COLO829 (cell line): Measurements from ENCODE around the gene CD151.
A peak's percentile ranks its signal among the peaks of the same experiment; 100 is the strongest.

Source experiments
- DNase-seq: peaks from one replicate; pipeline ENCODE4 v3.0.0; 2012; ENCODE audit warnings: low spot score

The CD151 gene

GRCh38 chr11:815675-816432, 16.9 kb upstream of the CD151 start:
- no peak for DNase-seq

DNA sequence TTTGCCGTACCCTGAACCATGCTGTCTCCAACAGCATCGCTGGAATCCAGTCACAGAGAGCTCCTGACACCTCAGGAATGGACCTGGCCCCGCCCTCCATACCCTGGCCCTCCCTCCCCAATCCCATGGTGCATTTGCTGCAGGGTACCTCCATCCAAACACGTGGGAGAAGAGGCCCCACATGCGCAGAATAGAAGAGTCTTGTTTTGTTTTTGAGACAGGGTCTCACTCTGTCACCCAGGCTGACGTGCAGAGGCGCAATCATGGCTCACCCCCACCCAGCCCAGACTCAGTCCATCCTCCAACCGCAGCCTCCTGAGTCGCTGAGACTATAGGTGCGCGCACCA, 16.3 kb upstream of the CD151 start:
- no peak for DNase-seq

DNA sequence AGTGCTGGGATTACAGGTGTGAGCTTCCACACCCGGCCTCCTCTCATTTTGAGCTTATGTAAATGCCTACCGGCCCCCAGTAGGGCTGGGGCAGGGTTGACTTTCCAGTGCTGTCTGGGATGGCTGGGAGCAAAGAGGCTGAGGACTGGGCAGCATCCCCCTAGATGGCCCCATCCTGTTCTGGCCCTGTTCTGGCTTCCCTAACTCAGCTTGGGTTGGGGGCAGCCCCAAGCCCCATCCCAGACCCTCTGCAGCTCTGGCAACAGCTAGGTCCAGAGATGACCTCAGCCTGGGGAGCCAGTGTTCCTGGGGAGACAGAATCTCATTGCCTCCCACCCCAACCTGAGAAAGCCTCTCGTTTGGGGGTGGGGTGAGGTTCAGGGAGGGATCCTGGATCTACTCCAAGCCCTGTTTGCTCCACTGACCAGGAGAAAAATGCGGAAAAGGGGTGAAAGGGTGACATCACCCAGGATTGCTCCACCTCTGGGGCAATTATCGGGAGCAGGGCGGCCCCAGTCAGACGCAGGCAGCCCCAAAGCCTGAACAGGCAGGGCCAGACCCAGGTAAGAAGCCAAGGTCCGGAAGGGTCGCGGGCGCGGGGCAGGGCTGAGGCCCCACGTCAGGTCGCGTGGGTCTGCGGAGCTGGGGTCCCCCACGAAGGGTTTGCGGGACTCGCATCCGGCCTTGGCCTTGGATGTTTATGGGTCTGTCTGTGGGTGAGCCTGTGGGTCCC, 14.2 kb upstream of the CD151 start, which contains the start of gene PNPLA2:
PNPLA2 (plus strand) TSS at position 519 of the 733 bp plus-strand sequence. CDS start 805 bp downstream, outside the sequence.
- no peak for DNase-seq

DNA sequence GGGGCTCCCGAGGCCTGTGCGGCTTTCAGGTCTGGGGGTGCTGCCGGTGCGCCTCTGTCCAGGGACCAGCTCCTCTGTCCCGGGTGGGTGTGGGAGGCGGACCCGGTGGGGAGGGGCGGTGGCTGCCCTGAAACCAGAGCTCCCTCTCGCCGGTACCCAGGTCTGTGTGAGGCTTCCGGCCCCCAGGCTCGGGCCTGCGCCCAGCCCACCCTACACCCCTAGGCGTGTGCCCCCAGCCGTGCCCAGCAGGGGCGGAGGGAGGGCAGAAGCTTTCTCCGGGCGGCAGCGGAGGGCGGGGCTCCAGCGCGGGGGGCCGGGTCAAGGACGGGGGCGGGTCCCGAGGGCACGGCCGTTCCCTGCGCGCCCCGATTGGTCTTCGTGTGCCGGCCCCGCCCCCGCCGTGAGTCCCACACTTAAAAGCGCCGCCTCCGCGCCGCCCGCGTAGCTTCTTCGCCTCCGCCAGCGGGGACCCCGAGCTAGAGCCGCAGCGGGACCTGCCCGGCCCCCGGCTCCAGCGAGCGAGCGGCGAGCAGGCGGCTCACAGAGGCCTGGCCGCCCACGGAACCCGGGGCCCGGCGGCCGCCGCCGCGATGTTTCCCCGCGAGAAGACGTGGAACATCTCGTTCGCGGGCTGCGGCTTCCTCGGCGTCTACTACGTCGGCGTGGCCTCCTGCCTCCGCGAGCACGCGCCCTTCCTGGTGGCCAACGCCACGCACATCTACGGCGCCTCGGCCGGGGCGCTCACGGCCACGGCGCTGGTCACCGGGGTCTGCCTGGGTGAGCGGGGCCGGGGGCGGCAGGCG, 13.4 kb upstream of the CD151 start:
- DNase-seq, result peak; percentile 85

DNA sequence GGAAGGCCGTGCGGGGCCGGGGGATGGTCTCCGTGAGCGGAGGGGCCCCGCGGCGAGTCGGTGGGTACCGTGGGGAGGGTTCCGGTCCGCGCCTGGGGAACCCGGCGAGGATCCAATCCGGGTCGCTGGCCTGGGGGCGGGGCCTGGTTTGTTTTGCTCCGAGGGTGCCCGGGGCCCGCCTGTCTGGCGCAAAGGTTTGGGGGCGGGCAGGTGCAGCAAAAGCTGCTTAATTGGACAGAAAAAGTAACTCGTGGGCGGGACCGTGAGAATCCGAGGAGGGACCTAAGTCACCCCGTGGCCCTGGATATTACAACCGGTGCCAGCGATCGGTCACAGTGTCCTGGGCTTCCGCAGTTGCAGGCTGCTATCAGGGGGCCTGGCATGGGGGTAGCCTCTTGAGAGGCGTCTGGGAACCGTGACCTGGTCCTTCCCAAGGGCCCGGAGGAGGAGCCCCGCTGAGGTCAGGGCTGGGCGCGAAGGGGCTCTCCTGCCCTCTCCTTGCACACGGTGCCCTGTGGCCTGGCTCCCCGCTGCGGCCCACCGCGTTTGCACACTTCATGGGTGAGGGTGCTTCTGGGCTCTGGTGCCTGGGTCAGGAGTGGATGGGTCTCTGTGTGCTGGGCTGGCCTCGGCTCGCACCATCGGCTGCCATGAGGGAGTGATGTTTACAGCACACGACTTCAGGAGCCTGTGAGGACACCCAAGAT, 12.7 kb upstream of the CD151 start:
- peak; percentile 63 for DNase-seq

GRCh38 chr11:820655-821511, 11.9 kb upstream of the CD151 start:
- no peak for DNase-seq

DNA sequence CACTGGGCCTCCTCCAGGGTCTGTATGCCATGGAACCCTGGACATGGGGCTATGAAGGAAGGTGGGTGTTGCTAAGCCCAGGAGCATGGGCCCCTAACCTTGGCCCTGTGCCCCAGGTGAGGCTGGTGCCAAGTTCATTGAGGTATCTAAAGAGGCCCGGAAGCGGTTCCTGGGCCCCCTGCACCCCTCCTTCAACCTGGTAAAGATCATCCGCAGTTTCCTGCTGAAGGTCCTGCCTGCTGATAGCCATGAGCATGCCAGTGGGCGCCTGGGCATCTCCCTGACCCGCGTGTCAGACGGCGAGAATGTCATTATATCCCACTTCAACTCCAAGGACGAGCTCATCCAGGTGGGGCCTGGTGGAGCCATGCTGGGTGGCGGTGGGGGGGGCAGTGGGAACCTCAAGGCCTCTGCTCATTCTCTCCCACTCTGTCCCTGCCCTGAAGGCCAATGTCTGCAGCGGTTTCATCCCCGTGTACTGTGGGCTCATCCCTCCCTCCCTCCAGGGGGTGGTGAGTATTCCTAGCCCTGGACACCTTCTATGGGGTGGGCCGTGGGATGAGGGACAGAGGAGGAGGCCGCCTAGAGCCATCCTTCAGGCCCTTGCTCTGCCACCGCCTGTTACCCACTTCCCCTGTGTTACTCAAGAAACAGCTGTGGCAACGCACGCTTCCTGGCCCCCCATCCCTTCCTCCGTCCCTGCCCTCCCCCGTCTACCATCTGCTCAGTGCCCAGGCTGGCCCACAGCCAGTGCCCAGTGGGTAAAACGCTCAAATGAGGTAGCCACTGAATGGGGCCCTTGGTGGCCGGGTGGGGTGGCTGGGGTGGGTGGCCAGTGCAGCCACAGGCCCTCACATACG, 11.0 kb upstream of the CD151 start:
- no peak for DNase-seq

DNA sequence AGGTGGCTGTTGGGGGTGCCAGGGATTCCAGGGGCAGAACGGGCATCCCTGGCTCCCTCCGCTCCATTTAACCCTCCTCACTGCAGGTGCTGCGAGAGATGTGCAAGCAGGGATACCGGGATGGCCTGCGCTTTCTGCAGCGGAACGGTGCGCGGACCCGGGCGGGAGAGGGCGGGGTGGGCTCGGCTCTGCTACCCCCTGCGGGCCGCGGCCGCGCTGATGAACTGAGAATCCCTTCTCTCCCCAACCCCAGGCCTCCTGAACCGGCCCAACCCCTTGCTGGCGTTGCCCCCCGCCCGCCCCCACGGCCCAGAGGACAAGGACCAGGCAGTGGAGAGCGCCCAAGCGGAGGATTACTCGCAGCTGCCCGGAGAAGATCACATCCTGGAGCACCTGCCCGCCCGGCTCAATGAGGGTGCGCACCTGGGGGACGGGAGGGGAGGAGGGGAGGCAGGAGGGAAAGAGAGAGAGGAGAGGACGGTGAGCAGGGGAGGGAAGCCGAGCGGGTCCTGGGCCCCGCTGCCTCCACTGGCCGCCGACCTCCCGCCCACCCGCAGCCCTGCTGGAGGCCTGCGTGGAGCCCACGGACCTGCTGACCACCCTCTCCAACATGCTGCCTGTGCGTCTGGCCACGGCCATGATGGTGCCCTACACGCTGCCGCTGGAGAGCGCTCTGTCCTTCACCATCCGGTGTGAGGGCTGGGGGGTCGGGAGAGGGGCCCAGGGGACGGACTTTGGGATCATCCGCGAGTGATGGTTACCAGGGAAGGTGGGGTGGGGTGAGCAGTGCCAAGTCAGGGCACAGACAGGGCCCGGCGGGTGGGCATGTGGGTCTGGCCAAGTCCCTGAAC, 9.1 kb upstream of the CD151 start:
- DNase-seq, result no peak

GRCh38 chr11:824292-824880, 8.4 kb upstream of the CD151 start:
- no peak for DNase-seq

GRCh38 chr11:824942-825341, 7.8 kb upstream of the CD151 start:
- no peak for DNase-seq

GRCh38 chr11:825366-826226, 7.2 kb upstream of the CD151 start:
- no peak for DNase-seq

GRCh38 chr11:826227-826621, 6.5 kb upstream of the CD151 start:
- no peak for DNase-seq

DNA sequence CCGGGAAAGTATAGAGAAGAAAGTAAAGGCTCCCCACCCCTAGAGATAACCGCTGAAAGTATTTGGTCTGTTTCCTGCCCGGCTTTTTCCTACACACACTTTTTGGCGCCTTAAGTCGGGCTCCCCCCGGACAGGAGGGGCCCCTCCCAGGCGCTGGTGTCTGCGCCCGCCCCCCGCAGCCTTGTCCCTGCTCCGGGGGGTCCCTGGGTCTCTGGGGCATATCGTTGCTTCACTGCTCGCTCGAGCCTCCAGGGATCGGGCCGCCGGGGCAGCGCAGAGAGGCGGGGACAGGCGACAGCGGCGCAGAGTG, 6.0 kb upstream of the CD151 start:
- DNase-seq, result no peak

GRCh38 chr11:827146-827896, 5.4 kb upstream of the CD151 start:
- DNase-seq, result no peak

DNA sequence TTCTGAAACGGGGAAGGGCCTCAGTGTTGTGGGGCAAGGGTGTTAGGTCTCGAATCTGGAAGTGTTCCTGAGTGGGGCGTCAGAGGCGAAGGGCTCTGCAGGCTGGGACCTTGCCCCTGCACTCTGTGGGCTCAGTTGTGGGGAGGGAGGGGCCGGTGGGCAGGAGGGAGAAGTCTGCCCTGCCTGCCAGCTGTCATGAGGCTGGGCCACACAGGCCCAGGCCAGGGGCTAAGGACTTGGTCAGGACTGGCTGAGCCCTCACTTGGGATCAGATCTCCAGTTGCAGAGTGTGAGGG, 4.9 kb upstream of the CD151 start, which contains the start of gene CRACR2B:
CRACR2B (plus strand) TSS at position 23 of the 296 bp plus-strand sequence. CDS start 689 bp downstream, outside the sequence.
- DNase-seq, result no peak

- DNase-seq, result no peak
These were observed 4.1 kb upstream of the CD151 start for GRCh38 chr11:828506-829175.
